Spinal cord (tissue), 10 donors: ENCODE data around the gene FATE1. TPM values are rescaled to one million over a fixed set of nuclear protein-coding genes. Genes with fewer than 3 reads are reported as not detected.

Source experiments
- DNase-seq, 6 donors: peaks; one replicate each; pipeline versions ENCODE4 v3.0.0 to v3.0.0-alpha.2; 2013 to 2015; ENCODE audit warnings: low spot score in 6 of 6, low read depth in 4 of 6
- H3K27ac ChIP-seq: one replicate; pipeline ENCODE4 v1.5.1; 2013; ENCODE audit warnings: low read depth, low read length, control low read depth
- H3K27me3 ChIP-seq: one replicate; pipeline ENCODE4 v1.6.1; 2013; ENCODE audit warnings: low read length; ENCODE audit not compliant: control insufficient read depth, insufficient read depth
- H3K36me3 ChIP-seq: one replicate; pipeline ENCODE4 v1.6.1; 2013; ENCODE audit warnings: low read length; ENCODE audit not compliant: control insufficient read depth, insufficient read depth
- H3K4me1 ChIP-seq: one replicate; pipeline ENCODE4 v1.6.1; 2013; ENCODE audit warnings: low read length; ENCODE audit not compliant: control insufficient read depth, insufficient read depth
- H3K4me3 ChIP-seq: one replicate; pipeline ENCODE4 v1.5.1; 2013; ENCODE audit warnings: low read depth, low read length, control low read depth
- H3K9me3 ChIP-seq: one replicate; pipeline ENCODE4 v1.6.1; 2013; ENCODE audit warnings: low read length; ENCODE audit not compliant: control insufficient read depth, insufficient read depth
- WGBS: methylation state at CpG from one replicate; pipeline ENCODE4 v1.1.5; 2013; ENCODE audit warnings: missing lambda C conversion rate; ENCODE audit not compliant: insufficient coverage; 5-methylcytosine and 5-hydroxymethylcytosine counted together
- polyA plus RNA-seq, 2 donors: library from polyadenylated mRNA; unstranded; fragments of 120-200 nt; gene quantifications; one replicate each; pipeline ENCODE4 v1.2.1, GENCODE V29; 2013; ENCODE audit not compliant: insufficient read length in 2 of 2
- total RNA-seq, 2 donors: library from RNA; depleted of rRNA in 1 of 2; stranded (reverse); fragments of 120-200 nt in 1 of 2; fragments of >200 nt in 1 of 2; gene quantifications; one replicate each; pipeline versions ENCODE4 v1.2.3 to v1.2.4, GENCODE V29; 2013 to 2014
- donor health status: healthy.

The FATE1 gene
- total and polyA plus RNA-seq, 4 donors = 0.15 to 0.39 TPM; not detected in 2

GRCh38 chrX:151702026-151702714 is 13.7 kb upstream of the FATE1 start:
- peaks cover 8% of the 10 kb centered on the region for H3K4me1 ChIP-seq
- WGBS = 59% methylated on average over 3 of the region's 9 CpGs
- H3K27ac ChIP-seq = no peak overlapping the region

GRCh38 chrX:151702741-151703340 is 13.0 kb upstream of the FATE1 start:
- WGBS = 48% methylated on average over 6 of the region's 7 CpGs
- DNase-seq = no peak
- peaks cover 5% of the 10 kb centered on the region for H3K4me1 ChIP-seq
- no peaks in the 10 kb centered on the region for H3K9me3 ChIP-seq
- no peak overlapping the region for H3K4me3 ChIP-seq
- H3K27me3 ChIP-seq = no peaks in the 10 kb centered on the region
- H3K27ac ChIP-seq = no peak overlapping the region
- peaks cover 12% of the 10 kb centered on the region for H3K36me3 ChIP-seq

More at GRCh38 chrX:151702026-151702714, 13.7 kb upstream of the FATE1 start:
- H3K4me3 ChIP-seq = no peak overlapping the region
- H3K36me3 ChIP-seq = peaks cover 12% of the 10 kb centered on the region
- H3K27me3 ChIP-seq = no peaks in the 10 kb centered on the region
- DNase-seq = no peak
- H3K9me3 ChIP-seq = no peaks in the 10 kb centered on the region

- no peak overlapping the region for H3K27ac ChIP-seq
- peaks cover 12% of the 10 kb centered on the region for H3K36me3 ChIP-seq
Observed at GRCh38 chrX:151703487-151703886, 12.3 kb upstream of the FATE1 start.

GRCh38 chrX:151704041-151704663 is 11.7 kb upstream of the FATE1 start:
- no peak for DNase-seq
- Histone ChIP-seq H3K9me3 (no peaks in the 10 kb centered on the region), H3K27ac (no peak overlapping the region), H3K27me3 (no peaks in the 10 kb centered on the region), H3K4me1 (peaks cover 5% of the 10 kb centered on the region), H3K36me3 (peaks cover 12% of the 10 kb centered on the region), H3K4me3 (no peak overlapping the region)
- WGBS = 58% methylated on average over 10 of the region's 13 CpGs

More at GRCh38 chrX:151703487-151703886, 12.3 kb upstream of the FATE1 start:
- 34% methylated on average over 4 of the region's 7 CpGs for WGBS
- DNase-seq = peak in 2 of 6 donors; percentile 49 to 60
- Histone ChIP-seq H3K9me3 (no peaks in the 10 kb centered on the region), H3K27me3 (no peaks in the 10 kb centered on the region), H3K4me1 (peaks cover 5% of the 10 kb centered on the region), H3K4me3 (no peak overlapping the region)

- no peaks in the 10 kb centered on the region for H3K36me3 ChIP-seq
- 84% methylated on average over 7 of the region's 7 CpGs for WGBS
- no peaks in the 10 kb centered on the region for H3K27me3 ChIP-seq
- no peak for DNase-seq
- no peaks in the 10 kb centered on the region for H3K4me1 ChIP-seq
- H3K27ac ChIP-seq = no peak overlapping the region
- no peak overlapping the region for H3K4me3 ChIP-seq
- no peaks in the 10 kb centered on the region for H3K9me3 ChIP-seq
Observed at GRCh38 chrX:151708821-151709220, 7.0 kb upstream of the FATE1 start.

- no peaks in the 10 kb centered on the region for H3K27me3 ChIP-seq
- WGBS = 56% methylated on average over 2 of the region's 2 CpGs
- no peak overlapping the region for H3K4me3 ChIP-seq
- H3K27ac ChIP-seq = no peak overlapping the region
- no peak for DNase-seq
- no peaks in the 10 kb centered on the region for H3K9me3 ChIP-seq
- H3K4me1 ChIP-seq = no peaks in the 10 kb centered on the region
- no peaks in the 10 kb centered on the region for H3K36me3 ChIP-seq
Observed at GRCh38 chrX:151710457-151710856, 5.4 kb upstream of the FATE1 start.

GRCh38 chrX:151711154-151711553 is 4.7 kb upstream of the FATE1 start:
- Histone ChIP-seq H3K36me3 (no peaks in the 10 kb centered on the region), H3K4me3 (no peak overlapping the region), H3K4me1 (no peaks in the 10 kb centered on the region), H3K9me3 (no peaks in the 10 kb centered on the region), H3K27me3 (no peaks in the 10 kb centered on the region), H3K27ac (no peak overlapping the region)
- DNase-seq = no peak
- WGBS = 55% methylated on average over 5 of the region's 5 CpGs

GRCh38 chrX:151711787-151712186 is 4.0 kb upstream of the FATE1 start:
- WGBS = no CpG with 5 or more reads among the region's 2 CpGs
- Histone ChIP-seq H3K27ac (no peak overlapping the region), H3K36me3 (no peaks in the 10 kb centered on the region), H3K4me1 (no peaks in the 10 kb centered on the region), H3K9me3 (no peaks in the 10 kb centered on the region), H3K4me3 (no peak overlapping the region), H3K27me3 (no peaks in the 10 kb centered on the region)
- DNase-seq = no peak

- Histone ChIP-seq H3K27me3 (no peaks in the 10 kb centered on the region), H3K4me1 (no peaks in the 10 kb centered on the region), H3K27ac (no peak overlapping the region), H3K4me3 (no peak overlapping the region), H3K36me3 (no peaks in the 10 kb centered on the region), H3K9me3 (no peaks in the 10 kb centered on the region)
- DNase-seq = no peak
- 55% methylated on average over 3 of the region's 3 CpGs for WGBS
Observed at GRCh38 chrX:151712253-151712652, 3.6 kb upstream of the FATE1 start.
